Vagina (tissue), 2 donors: ENCODE measurements around the gene ZNF625.

ENCODE experiments used
- CTCF ChIP-seq, 3 experiments: fragments of 450-650 bp in 2 of 3; fragments of 200-600 bp in 1 of 3; sonication (generic) in 1 of 3; IDR thresholded peaks; one replicate each; pipeline ENCODE4 v1.5.1; 2017 to 2019; ENCODE audit warnings: antibody characterized with exemption in 3 of 3, mild to moderate bottlenecking in 2 of 3, moderate library complexity in 2 of 3
- POLR2A ChIP-seq, 2 donors: fragments of 450-650 bp; IDR thresholded peaks; one replicate each; pipeline ENCODE4 v1.6.1; 2017; ENCODE audit warnings: antibody characterized with exemption in 2 of 2, mild to moderate bottlenecking in 2 of 2, moderate library complexity in 2 of 2
- POLR2AphosphoS5 ChIP-seq, 2 donors: sonication (generic); formaldehyde crosslinking; IDR thresholded peaks; one replicate each; pipeline ENCODE4 v1.9.0; 2017; ENCODE audit warnings: antibody characterized with exemption in 2 of 2, mild to moderate bottlenecking in 2 of 2, low read depth in 1 of 2; ENCODE audit not compliant: insufficient read depth in 1 of 2

- TF ChIP-seq POLR2AphosphoS5 (IDR thresholded peaks at IDR 0.05; ENCODE audit: insufficient read depth in 1 of 2, low read depth in 1 of 2) (no peak), CTCF (IDR thresholded peaks at IDR 0.05) (no peak), POLR2A (IDR thresholded peaks at IDR 0.05) (no peak)
Measured at GRCh38 chr19:12139269-12139668, 17.3 kb downstream of the ZNF625 start.
